ENCODE measurements around the gene TTI1. TPM values are rescaled to one million over a fixed set of nuclear protein-coding genes. Genes with fewer than 3 reads are reported as not detected.

Gene TTI1
- total and polyA plus RNA-seq, 3 donors from 2014 or later: 24.1 to 30.5 (median 26.0) TPM

DNA sequence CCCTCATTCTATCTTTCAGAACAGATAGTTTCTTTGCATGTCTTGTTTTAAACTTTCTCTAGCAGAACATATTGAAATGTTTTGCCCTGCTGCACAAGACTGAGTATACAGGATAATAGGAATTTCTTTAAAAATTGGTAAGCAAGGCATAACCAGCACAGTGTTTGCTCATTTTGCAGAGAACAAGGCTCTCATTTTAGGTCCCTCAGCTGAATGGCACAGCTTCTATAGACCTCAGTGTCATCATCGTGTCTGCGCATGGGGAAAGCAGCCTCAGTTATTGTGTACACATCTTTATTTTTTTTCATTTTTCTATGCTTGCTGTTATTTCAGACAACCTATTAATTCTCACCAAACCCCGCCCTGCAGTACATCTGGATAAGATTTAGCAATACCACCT, 35.7 kb downstream of the TTI1 start:
- Histone ChIP-seq H3K27me3 (no peaks in the 10 kb centered on the region), H3K4me1 (peaks cover 13% of the 10 kb centered on the region), H3K9me3 (no peaks in the 10 kb centered on the region), H3K4me3 (no peak overlapping the region), H3K36me3 (ENCODE audit: low read depth, missing control alignments) (no peaks in the 10 kb centered on the region), H3K27ac (no peak overlapping the region)
- no peak for TF ChIP-seq POLR2A (IDR thresholded peaks at IDR 0.05)
- TF ChIP-seq, protein P1, sequence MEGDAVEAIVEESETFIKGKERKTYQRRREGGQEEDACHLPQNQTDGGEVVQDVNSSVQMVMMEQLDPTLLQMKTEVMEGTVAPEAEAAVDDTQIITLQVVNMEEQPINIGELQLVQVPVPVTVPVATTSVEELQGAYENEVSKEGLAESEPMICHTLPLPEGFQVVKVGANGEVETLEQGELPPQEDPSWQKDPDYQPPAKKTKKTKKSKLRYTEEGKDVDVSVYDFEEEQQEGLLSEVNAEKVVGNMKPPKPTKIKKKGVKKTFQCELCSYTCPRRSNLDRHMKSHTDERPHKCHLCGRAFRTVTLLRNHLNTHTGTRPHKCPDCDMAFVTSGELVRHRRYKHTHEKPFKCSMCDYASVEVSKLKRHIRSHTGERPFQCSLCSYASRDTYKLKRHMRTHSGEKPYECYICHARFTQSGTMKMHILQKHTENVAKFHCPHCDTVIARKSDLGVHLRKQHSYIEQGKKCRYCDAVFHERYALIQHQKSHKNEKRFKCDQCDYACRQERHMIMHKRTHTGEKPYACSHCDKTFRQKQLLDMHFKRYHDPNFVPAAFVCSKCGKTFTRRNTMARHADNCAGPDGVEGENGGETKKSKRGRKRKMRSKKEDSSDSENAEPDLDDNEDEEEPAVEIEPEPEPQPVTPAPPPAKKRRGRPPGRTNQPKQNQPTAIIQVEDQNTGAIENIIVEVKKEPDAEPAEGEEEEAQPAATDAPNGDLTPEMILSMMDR (IDR thresholded peaks at IDR 0.05): no peak
- intact Hi-C loops (cut with DNase I; ENCODE audit: low total_unique reads): loop anchor here (10.0 kb wide), 1 partner anchor 433 kb away; no protein-coding TSS in a partner anchor
- 93 to 96% methylated on average over 3 of the region's 3 CpGs for WGBS, 2 donors
- DNase-seq: no peak

GRCh38 chr20:37995856-37996605, 37.2 kb downstream of the TTI1 start:
- Histone ChIP-seq H3K9me3 (no peaks in the 10 kb centered on the region), H3K36me3 (ENCODE audit: low read depth, missing control alignments) (no peaks in the 10 kb centered on the region), H3K27me3 (no peaks in the 10 kb centered on the region), H3K27ac (no peak overlapping the region), H3K4me1 (peaks cover 22% of the 10 kb centered on the region), H3K4me3 (no peak overlapping the region)
- TF ChIP-seq, protein P1 (IDR thresholded peaks at IDR 0.05): no peak
- no peak for TF ChIP-seq POLR2A (IDR thresholded peaks at IDR 0.05)
- DNase-seq: no peak
- intact Hi-C loops (cut with DNase I; ENCODE audit: low total_unique reads): loop anchor here (10.0 kb wide), 1 partner anchor 431 kb away; no protein-coding TSS in a partner anchor
- WGBS, 2 donors: 90 to 93% methylated on average over 9 of the region's 9 CpGs

- TF ChIP-seq, protein P1 (IDR thresholded peaks at IDR 0.05): no peak
- no peak for TF ChIP-seq POLR2A (IDR thresholded peaks at IDR 0.05)
- no peak for DNase-seq
- H3K4me1 ChIP-seq: peaks cover 36% of the 10 kb centered on the region
- no peaks in the 10 kb centered on the region for H3K36me3 ChIP-seq (ENCODE audit: low read depth, missing control alignments)
- no peaks in the 10 kb centered on the region for H3K9me3 ChIP-seq
- no peak overlapping the region for H3K4me3 ChIP-seq
- no peaks in the 10 kb centered on the region for H3K27me3 ChIP-seq
- no peak overlapping the region for H3K27ac ChIP-seq
- intact Hi-C loops (cut with DNase I; ENCODE audit: low total_unique reads): loop anchor here (10.0 kb wide), 1 partner anchor 430 kb away; no protein-coding TSS in a partner anchor
- WGBS, 2 donors: 72 to 96% methylated on average over 4 of the region's 4 CpGs
These were observed 38.7 kb downstream of the TTI1 start for GRCh38 chr20:37994512-37994911.

- Histone ChIP-seq H3K4me3 (no peak overlapping the region), H3K27me3 (no peaks in the 10 kb centered on the region), H3K36me3 (ENCODE audit: low read depth, missing control alignments) (no peaks in the 10 kb centered on the region), H3K4me1 (peaks cover 38% of the 10 kb centered on the region), H3K9me3 (no peaks in the 10 kb centered on the region), H3K27ac (no peak overlapping the region)
- TF ChIP-seq POLR2A (IDR thresholded peaks at IDR 0.05): no peak
- TF ChIP-seq, protein P1 (IDR thresholded peaks at IDR 0.05): peak in 1 of 3 experiments; percentile 64
- whole genome bisulfite sequencing, 2 donors: 46 to 60% methylated on average over 5 of the region's 5 CpGs
- intact Hi-C loops (cut with DNase I; ENCODE audit: low total_unique reads): loop anchor here (10.0 kb wide), 1 partner anchor 428 kb away; no protein-coding TSS in a partner anchor
- peak; percentile 58 for DNase-seq
These were observed 40.4 kb downstream of the TTI1 start for GRCh38 chr20:37992802-37993409.
